ENCODE measurements around the gene IFT57. TPM values are rescaled to one million over a fixed set of nuclear protein-coding genes. Genes with fewer than 3 reads are reported as not detected.

IFT57 gene
- total and polyA plus RNA-seq, 2 of the 8 experiments (the other 6 are each of a cell fraction or from before 2014, with no cell fraction given) = 15.1 to 27.8 TPM

- TF ChIP-seq CHD7 (IDR thresholded peaks at IDR 0.05; ENCODE audit: insufficient replicate concordance, low read length) = no peak
- no peak for TF ChIP-seq RAD21 (IDR thresholded peaks at IDR 0.05 in 1 of 2, conservative IDR thresholded peaks at IDR 0.05 in 1 of 2; ENCODE audit: low read depth in 2 of 2, low read length in 2 of 2)
Measured at GRCh38 chr3:108241721-108242120, 19.5 kb upstream of the IFT57 start (continued).
